ENCODE data around the gene ATP8B2.

DNA sequence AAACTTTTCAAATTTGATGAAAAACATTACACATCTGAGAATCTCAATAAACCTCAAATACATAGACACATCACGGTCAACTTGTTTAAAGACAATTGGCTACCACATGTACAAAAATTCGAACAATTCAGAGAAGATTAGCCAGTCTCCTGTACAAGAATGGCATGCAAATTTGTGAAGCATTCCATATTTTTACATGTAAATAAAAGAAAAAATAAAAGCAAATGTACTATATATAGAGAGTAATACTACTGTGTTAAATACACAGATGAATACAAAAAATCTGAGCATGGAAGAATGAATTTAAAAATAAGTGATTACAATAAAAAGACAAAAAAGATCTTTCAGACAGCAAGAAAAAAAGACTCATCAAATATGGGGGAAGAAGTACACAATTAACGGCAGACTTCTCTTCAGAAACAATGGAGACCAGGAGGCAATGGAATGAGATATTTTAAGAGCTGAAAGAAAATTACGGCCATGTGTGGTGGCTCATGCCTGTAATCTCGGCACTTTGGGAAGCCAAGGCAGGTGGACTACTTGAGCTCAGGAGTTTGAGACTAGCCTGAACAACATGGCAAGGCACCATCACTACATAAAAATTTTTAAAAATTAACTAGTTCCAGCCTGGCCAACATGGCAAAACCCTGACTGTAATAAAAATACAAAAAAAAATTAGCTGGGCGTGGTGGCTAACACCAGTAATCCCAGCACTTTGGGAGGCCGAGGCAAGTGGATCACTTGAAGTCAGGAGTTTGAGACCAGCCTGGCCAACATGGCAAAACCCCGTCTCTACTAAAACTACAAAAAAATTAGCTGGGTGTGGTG, 29.7 kb upstream of the ATP8B2 start:
- TF ChIP-seq, protein P1, sequence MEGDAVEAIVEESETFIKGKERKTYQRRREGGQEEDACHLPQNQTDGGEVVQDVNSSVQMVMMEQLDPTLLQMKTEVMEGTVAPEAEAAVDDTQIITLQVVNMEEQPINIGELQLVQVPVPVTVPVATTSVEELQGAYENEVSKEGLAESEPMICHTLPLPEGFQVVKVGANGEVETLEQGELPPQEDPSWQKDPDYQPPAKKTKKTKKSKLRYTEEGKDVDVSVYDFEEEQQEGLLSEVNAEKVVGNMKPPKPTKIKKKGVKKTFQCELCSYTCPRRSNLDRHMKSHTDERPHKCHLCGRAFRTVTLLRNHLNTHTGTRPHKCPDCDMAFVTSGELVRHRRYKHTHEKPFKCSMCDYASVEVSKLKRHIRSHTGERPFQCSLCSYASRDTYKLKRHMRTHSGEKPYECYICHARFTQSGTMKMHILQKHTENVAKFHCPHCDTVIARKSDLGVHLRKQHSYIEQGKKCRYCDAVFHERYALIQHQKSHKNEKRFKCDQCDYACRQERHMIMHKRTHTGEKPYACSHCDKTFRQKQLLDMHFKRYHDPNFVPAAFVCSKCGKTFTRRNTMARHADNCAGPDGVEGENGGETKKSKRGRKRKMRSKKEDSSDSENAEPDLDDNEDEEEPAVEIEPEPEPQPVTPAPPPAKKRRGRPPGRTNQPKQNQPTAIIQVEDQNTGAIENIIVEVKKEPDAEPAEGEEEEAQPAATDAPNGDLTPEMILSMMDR (conservative IDR thresholded peaks at IDR 0.05 in 1 of 2, IDR thresholded peaks at IDR 0.05 in 1 of 2; ENCODE audit: extremely low read depth in 1 of 2, insufficient read depth in 1 of 2, low read depth in 1 of 2, low read length in 2 of 2): no peak
- TF ChIP-seq EZH2 (IDR thresholded peaks at IDR 0.05; ENCODE audit: borderline replicate concordance, low read length): no peak
